GM10266 (cell line): Measurements from ENCODE around the gene PSMC3.

ENCODE experiments used
- DNase-seq: peaks from one replicate; pipeline ENCODE4 v3.0.0; 2012; ENCODE audit errors: extremely low spot score
- CTCF ChIP-seq: IDR thresholded peaks from 2 replicates; pipeline ENCODE4 v1.5.1; 2012; ENCODE audit warnings: mild to moderate bottlenecking, low read depth; ENCODE audit not compliant: control insufficient read depth, insufficient read depth; ENCODE audit errors: missing control alignments

The PSMC3 gene

DNA sequence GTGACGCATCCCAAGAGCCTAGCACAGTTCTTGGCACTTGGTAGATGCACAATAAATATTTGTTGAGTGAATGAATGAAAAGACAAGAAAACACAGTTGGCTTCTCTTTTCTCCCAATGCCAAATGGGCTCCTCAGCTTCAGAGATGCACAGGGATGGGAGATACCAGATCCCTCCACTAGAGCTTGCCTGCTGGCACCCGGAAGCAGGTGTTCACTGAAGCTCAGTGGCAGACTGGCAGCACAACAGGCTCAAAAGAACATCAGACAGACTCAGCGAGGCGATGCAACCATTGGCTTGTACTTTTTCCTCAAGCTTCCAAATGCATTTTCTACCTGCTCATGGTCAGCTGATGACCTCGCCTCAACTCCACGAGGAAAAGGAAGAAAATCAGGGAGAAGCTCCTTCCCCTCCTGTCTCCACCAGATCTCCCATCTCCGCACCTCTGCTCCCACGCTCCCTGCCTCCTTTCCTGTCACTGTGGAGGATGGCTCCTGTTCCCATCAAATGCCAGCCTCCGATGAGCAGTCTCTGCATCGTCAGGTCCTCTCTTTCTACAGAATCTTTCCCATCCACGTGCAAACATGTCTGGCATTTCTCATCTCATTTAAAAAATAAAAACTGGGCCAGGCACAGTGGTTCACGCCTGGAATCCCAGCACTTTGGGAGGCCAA lies 16.9 kb upstream of the PSMC3 start:
- no peak for TF ChIP-seq CTCF
- no peak for DNase-seq

GRCh38 chr11:47442514-47442913 lies 16.3 kb upstream of the PSMC3 start:
- no peak for TF ChIP-seq CTCF
- no peak for DNase-seq

DNA sequence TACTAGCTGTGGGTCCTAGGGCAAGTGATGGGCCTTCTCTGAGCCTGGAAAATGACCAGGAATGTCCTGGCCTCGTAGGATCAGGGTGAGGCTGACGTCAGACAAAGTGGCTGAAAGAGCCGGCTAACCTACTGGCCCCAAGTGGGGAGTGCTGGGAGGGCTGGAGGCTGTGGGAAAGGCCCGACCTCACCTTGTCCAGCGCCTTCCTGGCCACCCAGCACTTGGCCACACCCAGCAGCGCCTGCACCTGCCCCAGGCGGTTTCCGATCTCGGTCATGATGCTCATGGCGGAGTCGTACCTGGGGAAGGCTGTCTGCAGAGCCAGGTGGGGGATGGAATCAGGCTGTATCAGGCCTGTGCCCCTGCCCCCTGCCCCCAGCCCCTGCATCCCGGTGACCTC lies 15.2 kb upstream of the PSMC3 start:
- TF ChIP-seq CTCF: no peak
- no peak for DNase-seq

DNA sequence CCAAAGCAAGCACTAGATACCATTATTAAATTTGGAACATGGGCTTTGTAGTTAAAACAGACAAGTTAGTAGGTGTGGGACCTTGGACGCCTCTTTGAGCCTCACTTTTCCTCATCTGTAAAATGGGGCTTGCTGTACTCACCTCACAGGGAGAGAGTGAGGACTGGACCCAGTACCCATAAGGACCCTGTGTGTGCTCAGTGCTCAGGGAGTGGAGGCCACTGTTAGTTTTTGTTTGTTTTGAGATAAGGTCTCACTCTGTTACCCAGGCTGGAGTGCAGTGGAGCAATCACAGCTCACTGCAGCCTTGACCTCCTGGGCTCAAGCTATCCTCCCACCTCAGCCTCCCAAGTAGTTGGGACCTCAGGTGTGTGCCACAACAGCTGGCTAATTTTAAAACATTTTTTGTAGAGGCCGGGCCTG lies 13.8 kb upstream of the PSMC3 start:
- no peak for TF ChIP-seq CTCF
- no peak for DNase-seq

- TF ChIP-seq CTCF: no peak
- DNase-seq: no peak
Measured at GRCh38 chr11:47438721-47439120, 12.5 kb upstream of the PSMC3 start.

GRCh38 chr11:47437746-47438418 lies 11.6 kb upstream of the PSMC3 start:
- DNase-seq: no peak
- TF ChIP-seq CTCF: no peak

- no peak for DNase-seq
- TF ChIP-seq CTCF: no peak
Measured at GRCh38 chr11:47437218-47437745, 11.0 kb upstream of the PSMC3 start.
